B cell (primary cell): ENCODE results near the gene SRRM4.

Experiments used
- CTCF ChIP-seq: fragments of 200-600 bp; IDR thresholded peaks from one replicate; pipeline ENCODE4 v1.8.0; 2022; ENCODE audit warnings: antibody characterized with exemption, mild to moderate bottlenecking
- EZH2 ChIP-seq: IDR thresholded peaks from 2 replicates; pipeline ENCODE4 v1.6.1; 2012; ENCODE audit warnings: borderline replicate concordance, low read depth, mild to moderate bottlenecking, moderate library complexity, low read length; ENCODE audit not compliant: insufficient read depth, poor library complexity, severe bottlenecking

DNA sequence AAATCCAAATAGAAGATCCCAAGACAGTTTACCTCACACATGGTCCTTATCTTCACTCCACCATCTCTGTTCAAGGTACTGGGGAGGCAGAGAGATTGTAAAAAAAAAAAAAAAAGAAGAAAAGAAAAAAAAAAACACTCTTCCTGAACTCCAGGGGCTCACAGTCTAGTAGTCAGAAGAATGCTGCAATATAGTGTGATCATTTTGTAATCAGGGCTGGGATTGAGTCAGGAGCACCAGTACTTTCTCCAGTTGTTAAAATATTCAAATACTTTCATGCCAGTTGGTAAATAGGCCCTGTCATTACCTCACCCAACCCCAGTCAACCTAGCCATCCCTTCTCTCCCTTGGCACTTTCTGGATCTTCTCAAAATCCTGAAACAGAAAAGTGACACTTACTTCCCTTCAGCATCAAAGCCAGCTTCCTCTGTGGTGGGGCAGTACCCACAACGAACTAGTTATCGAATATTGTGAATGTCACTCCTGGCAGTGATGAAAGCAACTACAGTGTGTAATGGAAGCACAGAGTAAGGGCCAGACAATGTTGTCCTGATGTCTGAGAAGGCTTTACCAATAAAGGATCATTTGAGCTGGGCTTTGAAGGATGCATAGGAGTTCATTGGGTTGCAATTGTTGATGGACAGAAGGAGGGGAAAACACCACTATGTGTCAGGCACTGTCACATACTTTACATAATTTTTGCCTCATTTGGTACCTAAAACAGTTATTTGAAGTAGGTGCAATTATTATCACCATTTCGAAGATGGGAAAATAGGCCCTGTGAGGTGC, 153.1 kb downstream of the SRRM4 start:
- TF ChIP-seq EZH2 (no peak), CTCF (no peak)
